HEK293 (cell line): ENCODE results near the gene EHMT1.

Source experiments
- CTCF ChIA-PET: fragments of 350-600 bp; formaldehyde crosslinking; extraction: SDS; loops from one replicate; lab custom pipeline; 2021; ENCODE audit warnings: antibody characterized with exemption; lab: Yijun Ruan, JAX
- POLR2A ChIA-PET: fragments of 300-600 bp; formaldehyde crosslinking; extraction: SDS; loops from one replicate; lab custom pipeline; 2020; ENCODE audit warnings: antibody characterized with exemption, inconsistent platforms; lab: Yijun Ruan, JAX
- H3K27ac ChIP-seq: fragments of 200-500 bp; sonication (Bioruptor generic); 2 replicates; pipeline ENCODE4 v1.5.1; 2014; ENCODE audit warnings: low read depth, low read length, control low read depth, inconsistent platforms; ENCODE audit errors: extremely low read depth
- H3K36me3 ChIP-seq, 2 experiments: fragments of 200-500 bp in 1 of 2; sonication (Bioruptor generic) in 1 of 2; 1 replicate in 1 of 2; 2 replicates in 1 of 2; pipeline ENCODE4 v1.5.1; 2014 to 2017; ENCODE audit warnings: inconsistent platforms in 2 of 2, low read length in 2 of 2; ENCODE audit not compliant: control insufficient read depth in 2 of 2, insufficient read depth in 1 of 2
- H3K4me1 ChIP-seq: fragments of 200-500 bp; sonication (Bioruptor generic); 2 replicates; pipeline ENCODE4 v1.5.1; 2014; ENCODE audit warnings: mild to moderate bottlenecking, low read length, inconsistent platforms; ENCODE audit not compliant: control insufficient read depth, insufficient read depth
- H3K4me3 ChIP-seq: 2 replicates; pipeline ENCODE4 v1.5.1; 2011; ENCODE audit warnings: low read depth, mild to moderate bottlenecking, control low read depth, low read length, moderate library complexity
- H3K9me3 ChIP-seq: fragments of 200-500 bp; sonication (Bioruptor generic); 2 replicates; pipeline ENCODE4 v1.5.1; 2014; ENCODE audit warnings: low read depth, low read length, inconsistent platforms; ENCODE audit not compliant: control insufficient read depth, insufficient read depth
- BCL11A ChIP-seq: fragments of 450-650 bp; formaldehyde crosslinking; IDR thresholded peaks from 2 replicates; pipeline ENCODE4 v1.5.1; 2016; ENCODE audit warnings: low read depth, missing biosample characterization, missing genetic modification characterization
- CTCF ChIP-seq: fragments of 450-650 bp; formaldehyde crosslinking; IDR thresholded peaks from 2 replicates; pipeline ENCODE4 v1.5.1; 2016; ENCODE audit warnings: missing biosample characterization, missing genetic modification characterization
- EGR2 ChIP-seq: fragments of 450-650 bp; formaldehyde crosslinking; IDR thresholded peaks from 2 replicates; pipeline ENCODE4 v1.5.1; 2016; ENCODE audit warnings: low read depth, missing biosample characterization, missing genetic modification characterization
- KLF10 ChIP-seq: fragments of 450-650 bp; IDR thresholded peaks from 2 replicates; pipeline ENCODE4 v1.5.1; 2018; ENCODE audit warnings: missing biosample characterization, mild to moderate bottlenecking, missing genetic modification characterization
- OVOL3 ChIP-seq: fragments of 450-650 bp; formaldehyde crosslinking; IDR thresholded peaks from 2 replicates; pipeline ENCODE4 v1.5.1; 2016; ENCODE audit warnings: missing biosample characterization, missing genetic modification characterization
- ZBTB48 ChIP-seq: fragments of 450-650 bp; formaldehyde crosslinking; IDR thresholded peaks from 2 replicates; pipeline ENCODE4 v1.5.1; 2016; ENCODE audit warnings: missing biosample characterization, missing genetic modification characterization
- ZNF121 ChIP-seq: fragments of 450-650 bp; formaldehyde crosslinking; IDR thresholded peaks from 2 replicates; pipeline ENCODE4 v1.5.1; 2016; ENCODE audit warnings: missing biosample characterization, missing genetic modification characterization
- ZNF133 ChIP-seq: fragments of 450-650 bp; formaldehyde crosslinking; IDR thresholded peaks from 2 replicates; pipeline ENCODE4 v1.5.1; 2016; ENCODE audit warnings: missing biosample characterization, missing genetic modification characterization
- ZNF155 ChIP-seq: fragments of 450-650 bp; formaldehyde crosslinking; IDR thresholded peaks from 2 replicates; pipeline ENCODE4 v1.5.1; 2016; ENCODE audit warnings: missing biosample characterization, missing genetic modification characterization
- ZNF2 ChIP-seq: fragments of 450-650 bp; formaldehyde crosslinking; IDR thresholded peaks from 2 replicates; pipeline ENCODE4 v1.5.1; 2016; ENCODE audit warnings: missing biosample characterization, missing genetic modification characterization
- ZNF239 ChIP-seq: fragments of 450-650 bp; formaldehyde crosslinking; IDR thresholded peaks from 2 replicates; pipeline ENCODE4 v1.5.1; 2016; ENCODE audit warnings: missing biosample characterization, missing genetic modification characterization
- ZNF274 ChIP-seq, 2 experiments: fragments of 200-500 bp in 1 of 2; fragments of 450-650 bp in 1 of 2; sonication (Bioruptor generic) in 1 of 2; formaldehyde crosslinking in 1 of 2; IDR thresholded peaks; 2 replicates each; pipeline versions ENCODE4 v1.5.1 to v1.6.1; 2014 to 2016; ENCODE audit warnings: borderline replicate concordance in 1 of 2, inconsistent platforms in 1 of 2, low read length in 1 of 2, missing biosample characterization in 1 of 2, missing genetic modification characterization in 1 of 2
- ZNF311 ChIP-seq: fragments of 450-650 bp; formaldehyde crosslinking; IDR thresholded peaks from 2 replicates; pipeline ENCODE4 v1.5.1; 2017; ENCODE audit warnings: missing biosample characterization, missing genetic modification characterization, borderline replicate concordance
- ZNF354C ChIP-seq: fragments of 450-650 bp; formaldehyde crosslinking; IDR thresholded peaks from 2 replicates; pipeline ENCODE4 v1.5.1; 2016; ENCODE audit warnings: missing biosample characterization, missing genetic modification characterization, low read depth, borderline replicate concordance
- ZNF37A ChIP-seq: fragments of 450-650 bp; IDR thresholded peaks from 2 replicates; pipeline ENCODE4 v1.5.1; 2018; ENCODE audit warnings: missing biosample characterization, missing genetic modification characterization
- ZNF416 ChIP-seq: fragments of 450-650 bp; formaldehyde crosslinking; IDR thresholded peaks from 2 replicates; pipeline ENCODE4 v1.5.1; 2016; ENCODE audit warnings: missing biosample characterization, missing genetic modification characterization
- ZNF426 ChIP-seq: fragments of 450-650 bp; formaldehyde crosslinking; IDR thresholded peaks from 2 replicates; pipeline ENCODE4 v1.5.1; 2017; ENCODE audit warnings: missing biosample characterization, missing genetic modification characterization, mild to moderate bottlenecking, inconsistent platforms, moderate library complexity
- ZNF501 ChIP-seq: fragments of 450-650 bp; formaldehyde crosslinking; IDR thresholded peaks from 2 replicates; pipeline ENCODE4 v1.5.1; 2016; ENCODE audit warnings: missing biosample characterization, missing genetic modification characterization
- ZNF530 ChIP-seq: fragments of 450-650 bp; formaldehyde crosslinking; IDR thresholded peaks from 2 replicates; pipeline ENCODE4 v1.5.1; 2016; ENCODE audit warnings: low read depth, missing biosample characterization, missing genetic modification characterization
- ZNF600 ChIP-seq: fragments of 450-650 bp; formaldehyde crosslinking; IDR thresholded peaks from 2 replicates; pipeline ENCODE4 v1.5.1; 2016; ENCODE audit warnings: missing biosample characterization, missing genetic modification characterization
- ZNF658 ChIP-seq: fragments of 450-650 bp; formaldehyde crosslinking; IDR thresholded peaks from 2 replicates; pipeline ENCODE4; 2016; ENCODE audit warnings: missing biosample characterization, missing genetic modification characterization
- ZNF677 ChIP-seq: fragments of 450-650 bp; IDR thresholded peaks from 2 replicates; pipeline ENCODE4 v1.5.0; 2018; ENCODE audit warnings: missing biosample characterization, mild to moderate bottlenecking, missing genetic modification characterization, moderate library complexity
- ZNF692 ChIP-seq: fragments of 450-650 bp; formaldehyde crosslinking; IDR thresholded peaks from 2 replicates; pipeline ENCODE4 v1.5.1; 2016; ENCODE audit warnings: missing biosample characterization, missing genetic modification characterization
- ZNF777 ChIP-seq: fragments of 450-650 bp; formaldehyde crosslinking; IDR thresholded peaks from 2 replicates; pipeline ENCODE4 v1.5.1; 2017; ENCODE audit warnings: missing biosample characterization, missing genetic modification characterization, borderline replicate concordance
- TF ChIP-seq, protein P1 (sequence below): fragments of 450-650 bp; formaldehyde crosslinking; optimal IDR thresholded peaks from 2 replicates; pipeline ENCODE3; 2016; ENCODE audit warnings: missing biosample characterization, mild to moderate bottlenecking, missing genetic modification characterization
- TF ChIP-seq, protein P2 (sequence below): fragments of 450-650 bp; formaldehyde crosslinking; IDR thresholded peaks from 2 replicates; pipeline ENCODE4 v1.5.1; 2016; ENCODE audit warnings: missing biosample characterization, missing genetic modification characterization
- TF ChIP-seq, protein P3 (sequence below): fragments of 450-650 bp; formaldehyde crosslinking; IDR thresholded peaks from 2 replicates; pipeline ENCODE4 v1.5.1; 2017; ENCODE audit warnings: missing biosample characterization, mild to moderate bottlenecking, missing genetic modification characterization, moderate library complexity

The EHMT1 gene

DNA sequence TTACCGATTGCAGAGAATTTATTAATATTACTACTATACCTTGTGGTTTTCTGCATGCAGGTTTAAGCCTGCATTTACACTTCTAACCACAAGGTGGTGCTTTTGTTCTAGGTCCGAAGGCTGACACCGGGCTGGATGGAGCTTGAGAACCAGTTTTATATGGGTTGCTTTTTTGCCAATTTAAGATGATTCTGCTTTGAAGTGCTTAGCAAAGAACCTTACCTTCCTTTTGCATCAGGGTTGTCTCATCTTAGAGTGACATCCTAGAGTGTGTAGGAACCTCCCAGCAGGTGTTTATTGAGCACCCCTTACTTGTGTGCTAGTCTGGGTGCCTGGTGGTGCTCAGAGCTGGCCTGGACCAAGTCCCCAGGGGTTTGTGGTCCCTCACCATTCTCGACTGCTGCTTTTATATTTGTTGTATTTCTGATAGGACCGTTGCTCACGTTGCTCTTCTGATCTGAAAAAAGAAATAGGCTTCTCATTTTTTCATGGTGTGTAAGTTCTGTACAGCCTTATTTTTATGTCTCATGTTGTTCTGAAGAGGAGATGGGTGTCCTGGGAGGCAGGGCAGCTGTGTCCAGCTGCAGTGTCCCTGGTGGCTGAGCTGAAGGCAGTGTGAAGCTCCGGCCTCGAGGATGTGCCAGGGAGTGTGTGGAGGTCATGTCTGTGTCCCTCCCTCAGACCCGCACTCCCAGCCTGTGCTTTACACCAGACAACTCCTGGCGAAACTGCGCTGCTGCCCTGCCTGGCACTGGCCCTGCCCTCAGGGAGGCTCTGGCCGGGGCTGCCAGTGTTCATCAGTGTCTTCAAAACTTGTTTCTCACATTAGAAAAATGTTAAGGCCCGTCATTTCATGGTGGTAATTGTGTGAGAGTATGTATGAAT lies 54.3 kb downstream of the EHMT1 start:
- Histone ChIP-seq H3K4me3 (no peak overlapping the region), H3K4me1 (peaks cover 12% of the 10 kb centered on the region; the same call in 1 of the 2 replicates), H3K9me3 (no peaks in the 10 kb centered on the region), H3K27ac (no peak overlapping the region), H3K36me3 (peaks cover 0 to 4% of the 10 kb centered on the region in 2 experiments; a peak in 2 of 3 replicates)
- CTCF ChIA-PET = interaction anchor here (0.5 to 3.2 kb wide), 43 partner anchors 8 to 428 kb away, joined by 3 to 26 read pairs (median 4); partner anchors contain the start of gene EHMT1
- POLR2A ChIA-PET = interaction anchor here (0.5 to 1.2 kb wide), 4 partner anchors 19 to 68 kb away, joined by 3 to 5 read pairs (median 3); partner anchors contain the start of gene ARRDC1
- no peak for TF ChIP-seq ZNF274 (IDR thresholded peaks at IDR 0.05; ENCODE audit: low read length)
- TF ChIP-seq ZNF274 (tag by site-specific recombination; IDR thresholded peaks at IDR 0.05; ENCODE audit: borderline replicate concordance) = no peak
- no peak for TF ChIP-seq BCL11A (tag by site-specific recombination)
- 0 out of 2 replicates have a peak, but pooled peaks have one; percentile 26 for TF ChIP-seq ZNF133
- TF ChIP-seq ZNF416 (tag by site-specific recombination) = no peak
- peak; percentile 36; the same call in 1 of the 2 replicates for TF ChIP-seq ZNF692 (tag by site-specific recombination)
- TF ChIP-seq, protein P1, sequence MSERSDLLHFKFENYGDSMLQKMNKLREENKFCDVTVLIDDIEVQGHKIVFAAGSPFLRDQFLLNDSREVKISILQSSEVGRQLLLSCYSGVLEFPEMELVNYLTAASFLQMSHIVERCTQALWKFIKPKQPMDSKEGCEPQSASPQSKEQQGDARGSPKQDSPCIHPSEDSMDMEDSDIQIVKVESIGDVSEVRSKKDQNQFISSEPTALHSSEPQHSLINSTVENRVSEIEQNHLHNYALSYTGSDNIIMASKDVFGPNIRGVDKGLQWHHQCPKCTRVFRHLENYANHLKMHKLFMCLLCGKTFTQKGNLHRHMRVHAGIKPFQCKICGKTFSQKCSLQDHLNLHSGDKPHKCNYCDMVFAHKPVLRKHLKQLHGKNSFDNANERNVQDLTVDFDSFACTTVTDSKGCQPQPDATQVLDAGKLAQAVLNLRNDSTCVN = no peak
- no peak for TF ChIP-seq ZNF354C
- no peak for TF ChIP-seq ZNF777
- TF ChIP-seq ZNF121 (tag by site-specific recombination) = no peak
- peak; percentile 71; the same call in 1 of the 2 replicates for TF ChIP-seq ZBTB48 (tag by site-specific recombination)
- TF ChIP-seq ZNF677 (tag by site-specific recombination) = no peak
- no peak for TF ChIP-seq ZNF426 (tag by site-specific recombination)
- no peak for TF ChIP-seq KLF10 (tag by site-specific recombination)
- TF ChIP-seq ZNF658 = no peak
- no peak for TF ChIP-seq ZNF311 (tag by site-specific recombination)
- TF ChIP-seq CTCF = peak; percentile 61; the same call in 1 of the 2 replicates
- TF ChIP-seq OVOL3 (tag by site-specific recombination) = no peak
- no peak for TF ChIP-seq EGR2
- TF ChIP-seq, protein P2, sequence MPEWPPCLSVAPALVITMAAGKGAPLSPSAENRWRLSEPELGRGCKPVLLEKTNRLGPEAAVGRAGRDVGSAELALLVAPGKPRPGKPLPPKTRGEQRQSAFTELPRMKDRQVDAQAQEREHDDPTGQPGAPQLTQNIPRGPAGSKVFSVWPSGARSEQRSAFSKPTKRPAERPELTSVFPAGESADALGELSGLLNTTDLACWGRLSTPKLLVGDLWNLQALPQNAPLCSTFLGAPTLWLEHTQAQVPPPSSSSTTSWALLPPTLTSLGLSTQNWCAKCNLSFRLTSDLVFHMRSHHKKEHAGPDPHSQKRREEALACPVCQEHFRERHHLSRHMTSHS (tag by site-specific recombination) = no peak
- TF ChIP-seq ZNF155 (tag by site-specific recombination) = no peak
- no peak for TF ChIP-seq ZNF37A (tag by site-specific recombination)
- TF ChIP-seq ZNF501 (tag by site-specific recombination) = no peak
- no peak for TF ChIP-seq ZNF530 (tag by site-specific recombination)
- 0 out of 2 replicates have a peak, but pooled peaks have one; percentile 45 for TF ChIP-seq ZNF600 (tag by site-specific recombination)
- peak; percentile 91 for TF ChIP-seq ZNF2 (tag by site-specific recombination)
- TF ChIP-seq ZNF239 (tag by site-specific recombination) = no peak
- TF ChIP-seq, protein P3, sequence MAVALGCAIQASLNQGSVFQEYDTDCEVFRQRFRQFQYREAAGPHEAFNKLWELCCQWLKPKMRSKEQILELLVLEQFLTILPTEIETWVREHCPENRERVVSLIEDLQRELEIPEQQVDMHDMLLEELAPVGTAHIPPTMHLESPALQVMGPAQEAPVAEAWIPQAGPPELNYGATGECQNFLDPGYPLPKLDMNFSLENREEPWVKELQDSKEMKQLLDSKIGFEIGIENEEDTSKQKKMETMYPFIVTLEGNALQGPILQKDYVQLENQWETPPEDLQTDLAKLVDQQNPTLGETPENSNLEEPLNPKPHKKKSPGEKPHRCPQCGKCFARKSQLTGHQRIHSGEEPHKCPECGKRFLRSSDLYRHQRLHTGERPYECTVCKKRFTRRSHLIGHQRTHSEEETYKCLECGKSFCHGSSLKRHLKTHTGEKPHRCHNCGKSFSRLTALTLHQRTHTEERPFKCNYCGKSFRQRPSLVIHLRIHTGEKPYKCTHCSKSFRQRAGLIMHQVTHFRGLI (tag by site-specific recombination) = no peak
